ENCODE results near the gene HYAL2.

- TF ChIP-seq CTCF (IDR thresholded peaks at IDR 0.05) (no peak), POLR2A (IDR thresholded peaks at IDR 0.05) (no peak), EP300 (IDR thresholded peaks at IDR 0.05) (no peak), POLR2AphosphoS5 (IDR thresholded peaks at IDR 0.05) (no peak)
Measured at GRCh38 chr3:50297896-50298725, 24.4 kb downstream of the HYAL2 start.

Measured in upper lobe of left lung (tissue), 4 donors.